ENCODE data around the gene AK4. TPM values are rescaled to one million over a fixed set of nuclear protein-coding genes. Genes with fewer than 3 reads are reported as not detected.

AK4 gene
- total and polyA plus RNA-seq, 9 donors = 1.7 to 25.6 (median 13.2) TPM

GRCh38 chr1:65245295-65245694 is 97.3 kb downstream of the AK4 start:
- TF ChIP-seq CTCF (IDR thresholded peaks at IDR 0.05) (no peak), POLR2A (IDR thresholded peaks at IDR 0.05) (no peak), EP300 (IDR thresholded peaks at IDR 0.05) (no peak)
- no peaks in the 10 kb centered on the region for H3K4me1 ChIP-seq (ENCODE audit: insufficient read depth)
- no peak overlapping the region for H3K4me3 ChIP-seq
- H3K27ac ChIP-seq = no peak overlapping the region
- DNase-seq = no peak
- H3K9me3 ChIP-seq = no peaks in the 10 kb centered on the region
- H3K36me3 ChIP-seq = no peaks in the 10 kb centered on the region
- no peaks in the 10 kb centered on the region for H3K27me3 ChIP-seq
- intact Hi-C loops (cut with DNase I) = no loop called here

GRCh38 chr1:65247419-65248359 is 99.7 kb downstream of the AK4 start:
- Histone ChIP-seq H3K36me3 (no peaks in the 10 kb centered on the region), H3K4me1 (ENCODE audit: insufficient read depth) (no peaks in the 10 kb centered on the region), H3K27ac (no peak overlapping the region), H3K27me3 (no peaks in the 10 kb centered on the region), H3K4me3 (no peak overlapping the region), H3K9me3 (no peaks in the 10 kb centered on the region)
- WGBS, 3 donors = 17 to 28% (median 19%) methylated on average over 4 of the region's 4 CpGs
- no peak for DNase-seq
- intact Hi-C loops (cut with DNase I) = no loop called here
- no peak for TF ChIP-seq CTCF (IDR thresholded peaks at IDR 0.05)
- no peak for TF ChIP-seq EP300 (IDR thresholded peaks at IDR 0.05)
- TF ChIP-seq POLR2A (IDR thresholded peaks at IDR 0.05) = no peak

GRCh38 chr1:65250826-65251225 is 102.8 kb downstream of the AK4 start:
- Histone ChIP-seq H3K4me3 (no peak overlapping the region), H3K36me3 (no peaks in the 10 kb centered on the region), H3K27me3 (no peaks in the 10 kb centered on the region), H3K9me3 (no peaks in the 10 kb centered on the region), H3K27ac (no peak overlapping the region), H3K4me1 (ENCODE audit: insufficient read depth) (peaks cover 4% of the 10 kb centered on the region)
- intact Hi-C loops (cut with DNase I) = loop anchor here in 2 of 4 donors (10.0 kb wide), 2 partner anchors 164 to 174 kb away; partner anchors contain the start of genes LEPR (in 1 of the 2) and LEPROT (in 1 of the 2)
- DNase-seq = no peak
- no peak for TF ChIP-seq POLR2A (IDR thresholded peaks at IDR 0.05)
- no peak for TF ChIP-seq EP300 (IDR thresholded peaks at IDR 0.05)
- TF ChIP-seq CTCF (IDR thresholded peaks at IDR 0.05) = no peak
- 56 to 71% (median 57%) methylated on average over 2 of the region's 2 CpGs for WGBS, 3 donors

- Histone ChIP-seq H3K36me3 (no peaks in the 10 kb centered on the region), H3K9me3 (no peaks in the 10 kb centered on the region), H3K27me3 (no peaks in the 10 kb centered on the region), H3K4me3 (peak overlapping the region; percentile 63), H3K27ac (no peak overlapping the region), H3K4me1 (ENCODE audit: insufficient read depth) (peaks cover 4% of the 10 kb centered on the region)
- TF ChIP-seq POLR2A (IDR thresholded peaks at IDR 0.05) (no peak), CTCF (IDR thresholded peaks at IDR 0.05) (no peak), EP300 (IDR thresholded peaks at IDR 0.05) (no peak)
- intact Hi-C loops (cut with DNase I) = loop anchor here in 2 of 4 donors (10.0 kb wide), 2 partner anchors 161 to 171 kb away; partner anchors contain the start of genes LEPR (in 1 of the 2) and LEPROT (in 1 of the 2)
- WGBS, 3 donors = 3 to 6% (median 5%) methylated on average over 10 to 15 of the region's 15 CpGs
- DNase-seq = no peak
Measured at GRCh38 chr1:65253800-65254319, 105.9 kb downstream of the AK4 start.

Data from ovary (tissue), 9 donors.